Uterus (tissue), 2 donors: ENCODE results near the gene PLAAT3.
"Not testable (repeated sequence)": the region's sequence is repeated elsewhere in the genome, so short reads cannot be mapped to it uniquely, and the experiment has no call there.

Experiments
- POLR2A ChIP-seq, 2 donors: fragments of 450-650 bp; IDR thresholded peaks; one replicate each; pipeline ENCODE4 v1.6.1; 2016; ENCODE audit warnings: antibody characterized with exemption in 2 of 2, mild to moderate bottlenecking in 1 of 2, moderate library complexity in 1 of 2
- TF ChIP-seq, protein P1 (sequence below), 4 experiments: fragments of 200-600 bp in 2 of 4; fragments of 450-650 bp in 2 of 4; sonication (generic) in 2 of 4; IDR thresholded peaks; one replicate each; pipeline ENCODE4 v1.5.1; 2016 to 2019; ENCODE audit warnings: antibody characterized with exemption in 4 of 4, mild to moderate bottlenecking in 2 of 4, moderate library complexity in 1 of 4

DNA sequence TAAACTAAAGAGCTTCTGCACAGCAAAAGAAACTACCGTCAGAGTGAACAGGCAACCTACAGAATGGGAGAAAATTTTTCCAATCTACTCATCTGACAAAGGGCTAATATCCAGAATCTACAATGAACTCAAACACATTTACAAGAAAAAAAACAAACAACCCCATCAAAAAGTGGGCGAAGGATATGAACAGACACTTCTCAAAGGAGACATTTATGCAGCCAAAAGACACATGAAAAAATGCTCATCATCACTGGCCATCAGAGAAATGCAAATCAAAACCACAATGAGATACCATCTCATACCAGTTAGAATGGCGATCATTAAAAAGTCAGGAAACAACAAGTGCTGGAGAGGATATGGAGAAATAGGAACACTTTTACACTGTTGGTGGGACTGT is 35.4 kb downstream of the PLAAT3 start:
- TF ChIP-seq, protein P1, sequence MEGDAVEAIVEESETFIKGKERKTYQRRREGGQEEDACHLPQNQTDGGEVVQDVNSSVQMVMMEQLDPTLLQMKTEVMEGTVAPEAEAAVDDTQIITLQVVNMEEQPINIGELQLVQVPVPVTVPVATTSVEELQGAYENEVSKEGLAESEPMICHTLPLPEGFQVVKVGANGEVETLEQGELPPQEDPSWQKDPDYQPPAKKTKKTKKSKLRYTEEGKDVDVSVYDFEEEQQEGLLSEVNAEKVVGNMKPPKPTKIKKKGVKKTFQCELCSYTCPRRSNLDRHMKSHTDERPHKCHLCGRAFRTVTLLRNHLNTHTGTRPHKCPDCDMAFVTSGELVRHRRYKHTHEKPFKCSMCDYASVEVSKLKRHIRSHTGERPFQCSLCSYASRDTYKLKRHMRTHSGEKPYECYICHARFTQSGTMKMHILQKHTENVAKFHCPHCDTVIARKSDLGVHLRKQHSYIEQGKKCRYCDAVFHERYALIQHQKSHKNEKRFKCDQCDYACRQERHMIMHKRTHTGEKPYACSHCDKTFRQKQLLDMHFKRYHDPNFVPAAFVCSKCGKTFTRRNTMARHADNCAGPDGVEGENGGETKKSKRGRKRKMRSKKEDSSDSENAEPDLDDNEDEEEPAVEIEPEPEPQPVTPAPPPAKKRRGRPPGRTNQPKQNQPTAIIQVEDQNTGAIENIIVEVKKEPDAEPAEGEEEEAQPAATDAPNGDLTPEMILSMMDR (IDR thresholded peaks at IDR 0.05) = not testable (repeated sequence)
- not testable (repeated sequence) for TF ChIP-seq POLR2A (IDR thresholded peaks at IDR 0.05)
